GM18526 (cell line): ENCODE results near the gene TP53BP2.

Source experiments
- POLR2A ChIP-seq: IDR thresholded peaks from 3 replicates; pipeline ENCODE4 v1.6.1; 2011; ENCODE audit not compliant: insufficient read length; ENCODE audit errors: extremely low read depth

Gene TP53BP2, protein sequence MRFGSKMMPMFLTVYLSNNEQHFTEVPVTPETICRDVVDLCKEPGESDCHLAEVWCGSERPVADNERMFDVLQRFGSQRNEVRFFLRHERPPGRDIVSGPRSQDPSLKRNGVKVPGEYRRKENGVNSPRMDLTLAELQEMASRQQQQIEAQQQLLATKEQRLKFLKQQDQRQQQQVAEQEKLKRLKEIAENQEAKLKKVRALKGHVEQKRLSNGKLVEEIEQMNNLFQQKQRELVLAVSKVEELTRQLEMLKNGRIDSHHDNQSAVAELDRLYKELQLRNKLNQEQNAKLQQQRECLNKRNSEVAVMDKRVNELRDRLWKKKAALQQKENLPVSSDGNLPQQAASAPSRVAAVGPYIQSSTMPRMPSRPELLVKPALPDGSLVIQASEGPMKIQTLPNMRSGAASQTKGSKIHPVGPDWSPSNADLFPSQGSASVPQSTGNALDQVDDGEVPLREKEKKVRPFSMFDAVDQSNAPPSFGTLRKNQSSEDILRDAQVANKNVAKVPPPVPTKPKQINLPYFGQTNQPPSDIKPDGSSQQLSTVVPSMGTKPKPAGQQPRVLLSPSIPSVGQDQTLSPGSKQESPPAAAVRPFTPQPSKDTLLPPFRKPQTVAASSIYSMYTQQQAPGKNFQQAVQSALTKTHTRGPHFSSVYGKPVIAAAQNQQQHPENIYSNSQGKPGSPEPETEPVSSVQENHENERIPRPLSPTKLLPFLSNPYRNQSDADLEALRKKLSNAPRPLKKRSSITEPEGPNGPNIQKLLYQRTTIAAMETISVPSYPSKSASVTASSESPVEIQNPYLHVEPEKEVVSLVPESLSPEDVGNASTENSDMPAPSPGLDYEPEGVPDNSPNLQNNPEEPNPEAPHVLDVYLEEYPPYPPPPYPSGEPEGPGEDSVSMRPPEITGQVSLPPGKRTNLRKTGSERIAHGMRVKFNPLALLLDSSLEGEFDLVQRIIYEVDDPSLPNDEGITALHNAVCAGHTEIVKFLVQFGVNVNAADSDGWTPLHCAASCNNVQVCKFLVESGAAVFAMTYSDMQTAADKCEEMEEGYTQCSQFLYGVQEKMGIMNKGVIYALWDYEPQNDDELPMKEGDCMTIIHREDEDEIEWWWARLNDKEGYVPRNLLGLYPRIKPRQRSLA

DNA sequence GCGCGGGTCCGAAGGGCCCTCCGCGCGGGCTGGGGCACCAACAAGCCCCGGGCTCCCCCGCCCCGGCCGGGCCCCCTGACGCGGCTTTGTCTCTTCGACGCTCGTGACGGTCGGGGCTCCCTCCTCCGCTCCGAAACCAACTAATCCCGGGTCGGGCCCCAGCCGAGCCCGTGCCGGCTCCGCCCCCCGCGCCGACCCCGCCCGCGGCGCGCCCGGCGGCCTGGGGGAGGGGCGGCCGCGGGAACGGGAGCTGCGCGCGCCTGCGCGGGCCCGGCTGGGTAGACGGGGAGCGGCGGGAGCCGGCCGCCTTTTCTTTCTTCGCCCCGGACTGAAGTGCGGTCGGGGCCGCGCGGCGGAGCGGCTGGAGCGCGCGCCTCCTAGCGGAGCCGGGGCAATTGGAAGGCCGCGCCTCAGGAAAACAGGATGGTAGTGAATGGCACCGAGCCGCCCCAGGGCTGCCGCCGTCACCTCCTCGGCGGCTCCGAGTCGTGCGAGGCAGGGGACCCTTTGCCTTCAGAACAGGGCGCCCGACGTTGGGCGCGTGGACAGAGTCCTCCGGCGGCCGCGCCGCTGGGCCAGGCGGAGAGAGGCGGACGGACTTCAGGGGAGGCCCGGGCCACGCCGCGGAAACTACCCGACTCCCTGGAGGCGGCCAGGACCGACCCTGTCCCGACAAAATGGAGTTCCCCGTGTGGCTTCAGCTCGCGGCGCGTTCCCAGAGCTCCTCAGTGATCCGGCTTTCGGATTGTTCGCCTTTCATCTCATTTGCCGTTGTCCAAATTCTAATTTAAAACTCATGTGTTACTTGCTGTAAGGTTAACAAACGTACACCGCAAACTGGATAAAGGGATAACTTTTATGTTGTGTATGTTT is at the start of gene TP53BP2:
TP53BP2 (minus strand) TSS at position 138 of the 873 bp plus-strand sequence. CDS start 267 bp downstream, outside the sequence.
- peak; percentile 61 for TF ChIP-seq POLR2A

- TF ChIP-seq POLR2A: no peak
These were observed 42.1 kb upstream of the TP53BP2 start for GRCh38 chr1:223887747-223888418.

DNA sequence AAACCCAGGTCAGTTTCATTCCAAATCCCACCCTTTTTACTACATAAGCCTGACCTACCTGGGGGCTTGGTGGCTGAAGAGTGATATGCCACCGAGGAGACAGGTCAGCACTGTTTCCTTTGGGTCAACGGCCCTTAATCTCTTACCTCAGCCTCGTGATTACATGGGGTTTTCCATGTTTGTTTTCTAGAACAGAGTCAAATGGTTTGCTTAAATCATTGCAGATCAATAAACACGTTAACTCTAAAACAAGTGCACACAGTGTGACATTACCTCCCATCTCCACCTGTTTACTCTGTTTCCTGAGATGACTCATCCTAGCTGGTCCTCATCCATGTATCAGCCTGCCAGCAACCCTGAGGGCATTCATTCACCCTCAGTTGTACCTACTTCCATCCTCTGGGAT is 40.8 kb upstream of the TP53BP2 start:
- no peak for TF ChIP-seq POLR2A

- TF ChIP-seq POLR2A: no peak
These were observed 39.9 kb upstream of the TP53BP2 start for GRCh38 chr1:223885614-223886013.

GRCh38 chr1:223878598-223879325 is 33.0 kb upstream of the TP53BP2 start:
- TF ChIP-seq POLR2A: no peak

DNA sequence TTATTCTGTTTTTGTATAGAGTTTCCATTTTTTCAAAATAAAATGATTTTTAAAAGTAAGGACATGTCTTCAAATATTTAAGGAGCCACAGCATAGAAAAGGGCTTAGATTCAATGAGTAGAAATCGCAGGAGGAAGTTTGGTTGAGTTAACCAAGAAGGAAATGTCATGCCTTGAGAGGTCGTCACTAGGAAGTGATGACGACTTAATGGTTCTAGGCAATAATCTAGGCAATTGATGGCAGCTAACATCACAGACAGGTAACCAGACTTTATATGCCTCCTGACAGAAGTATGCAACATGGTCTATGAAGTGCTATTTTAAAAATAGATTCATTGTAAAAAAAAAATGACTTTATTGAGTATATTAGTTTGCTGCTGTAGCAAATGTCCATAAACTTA is 32.1 kb upstream of the TP53BP2 start:
- no peak for TF ChIP-seq POLR2A

GRCh38 chr1:223876590-223876989 is 30.8 kb upstream of the TP53BP2 start:
- TF ChIP-seq POLR2A: no peak

GRCh38 chr1:223873044-223873443 is 27.3 kb upstream of the TP53BP2 start:
- TF ChIP-seq POLR2A: no peak

- TF ChIP-seq POLR2A: no peak
These were observed 26.7 kb upstream of the TP53BP2 start for GRCh38 chr1:223872308-223872901.

- no peak for TF ChIP-seq POLR2A
These were observed 25.1 kb upstream of the TP53BP2 start for GRCh38 chr1:223870617-223871574.

- no peak for TF ChIP-seq POLR2A
These were observed 18.3 kb upstream of the TP53BP2 start for GRCh38 chr1:223864084-223864483.

DNA sequence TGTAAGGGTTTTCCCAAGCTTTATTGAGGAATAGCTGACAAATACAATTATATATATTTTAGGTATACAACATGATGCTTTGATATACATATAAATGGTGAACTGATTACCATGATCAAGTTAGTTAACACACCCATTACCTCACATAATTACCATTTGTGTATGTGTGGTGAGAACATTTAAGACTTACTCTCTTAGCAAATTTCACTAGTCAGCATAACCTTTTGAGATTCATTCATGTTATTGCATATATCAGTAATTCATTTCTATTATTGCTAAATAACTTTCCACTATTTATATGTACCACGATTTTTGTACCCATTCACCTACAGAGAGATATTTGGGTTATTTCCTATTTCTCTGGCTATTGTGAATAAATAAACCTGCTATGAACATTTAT is 16.2 kb upstream of the TP53BP2 start:
- no peak for TF ChIP-seq POLR2A
